ENCODE data around the gene KRTAP5-6.
"Not testable (repeated sequence)": the region's sequence is repeated elsewhere in the genome, so short reads cannot be mapped to it uniquely, and the experiment has no call there.

DNA sequence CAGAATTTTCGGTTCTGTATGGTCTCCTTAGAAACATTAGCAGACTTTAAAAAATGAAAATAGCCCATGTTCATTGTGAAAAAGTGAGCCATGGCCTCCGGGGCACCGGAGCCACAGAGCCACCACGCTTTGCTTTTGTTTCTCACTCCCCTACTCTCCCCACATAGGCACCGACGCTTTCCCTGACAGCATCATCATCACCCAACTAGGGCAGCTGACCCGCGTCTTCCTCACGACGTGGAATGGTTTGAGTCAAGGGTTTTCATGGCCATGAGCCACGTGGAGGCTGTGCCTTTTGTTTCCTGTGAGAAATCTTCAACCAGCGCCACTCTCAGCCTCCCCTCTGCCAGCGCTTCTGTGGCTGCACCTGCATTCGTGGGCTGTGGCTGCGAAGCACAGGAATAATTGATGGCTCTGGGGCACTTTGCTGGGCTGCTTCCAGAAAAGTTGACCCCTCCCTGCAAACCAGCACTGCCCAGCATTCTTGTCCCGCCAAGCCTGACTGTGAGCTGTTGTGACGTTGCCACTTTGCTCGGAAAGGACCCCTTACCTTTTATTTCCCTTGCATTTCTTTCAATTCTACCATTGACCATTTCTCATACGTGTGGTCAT, 8.6 kb upstream of the KRTAP5-6 start:
- not testable (repeated sequence) for TF ChIP-seq HDGF (IDR thresholded peaks at IDR 0.05; ENCODE audit: borderline replicate concordance); SP1 (IDR thresholded peaks at IDR 0.05); L3MBTL2 (conservative IDR thresholded peaks at IDR 0.05); FOXA1 (IDR thresholded peaks at IDR 0.05); FOXM1 (IDR thresholded peaks at IDR 0.05; ENCODE audit: borderline replicate concordance); ELF4 (IDR thresholded peaks at IDR 0.05)
